ENCODE data around the gene PEX13. TPM values are rescaled to one million over a fixed set of nuclear protein-coding genes. Genes with fewer than 3 reads are reported as not detected.
"Not testable (repeated sequence)": the region's sequence is repeated elsewhere in the genome, so short reads cannot be mapped to it uniquely, and the experiment has no call there.

PEX13 gene
- total RNA-seq, 1 experiment from 2014 or later: 32.6 TPM

DNA sequence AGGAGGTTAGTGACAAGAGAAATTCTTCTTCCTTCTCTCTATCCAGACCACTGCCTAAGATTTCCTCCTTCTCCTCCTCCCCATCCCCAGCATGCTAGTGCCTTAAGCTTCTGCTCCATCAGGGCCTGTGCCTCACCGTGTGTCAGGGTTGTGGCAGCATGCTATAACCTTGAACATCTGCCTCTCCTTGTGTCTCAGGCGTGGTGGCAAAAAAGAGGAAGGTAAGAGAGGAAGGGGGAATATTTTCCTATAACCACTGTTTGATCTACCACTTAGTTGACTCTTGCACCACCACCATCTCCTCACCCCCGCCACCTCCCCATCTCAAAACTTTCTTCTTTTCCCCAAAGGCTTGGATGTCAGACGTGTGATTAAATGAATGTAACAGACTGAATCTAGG lies 38.3 kb upstream of the PEX13 start:
- Histone ChIP-seq H3K9ac (ENCODE audit: low read length) (peak overlapping the region; percentile 64), H3K4me2 (ENCODE audit: low read depth, low read length, poor library complexity, severe bottlenecking) (peak overlapping the region; percentile 72), H3K4me3 (ENCODE audit: low read length) (peak overlapping the region; percentile 44), H3K36me3 (ENCODE audit: insufficient read depth, low read length) (no peaks in the 10 kb centered on the region), H4K20me1 (ENCODE audit: insufficient read depth, low read depth, low read length) (no peaks in the 10 kb centered on the region), H3K79me2 (ENCODE audit: low read length) (peaks cover 4% of the 10 kb centered on the region; the same call in 1 of the 2 replicates), H3K27me3 (ENCODE audit: low read length) (no peaks in the 10 kb centered on the region), H3K9me3 (ENCODE audit: low read length) (no peaks in the 10 kb centered on the region), H3K4me1 (ENCODE audit: low read length) (peaks cover 82% of the 10 kb centered on the region), H3K9me2 (replicated peaks; ENCODE audit: insufficient read depth, low read length) (no peaks in the 10 kb centered on the region), H2AFZ (ENCODE audit: low read length) (peak overlapping the region; percentile 26), H3K27ac (ENCODE audit: low read length) (peak overlapping the region; percentile 96)
- DNase-seq: peak; percentile 78

DNA sequence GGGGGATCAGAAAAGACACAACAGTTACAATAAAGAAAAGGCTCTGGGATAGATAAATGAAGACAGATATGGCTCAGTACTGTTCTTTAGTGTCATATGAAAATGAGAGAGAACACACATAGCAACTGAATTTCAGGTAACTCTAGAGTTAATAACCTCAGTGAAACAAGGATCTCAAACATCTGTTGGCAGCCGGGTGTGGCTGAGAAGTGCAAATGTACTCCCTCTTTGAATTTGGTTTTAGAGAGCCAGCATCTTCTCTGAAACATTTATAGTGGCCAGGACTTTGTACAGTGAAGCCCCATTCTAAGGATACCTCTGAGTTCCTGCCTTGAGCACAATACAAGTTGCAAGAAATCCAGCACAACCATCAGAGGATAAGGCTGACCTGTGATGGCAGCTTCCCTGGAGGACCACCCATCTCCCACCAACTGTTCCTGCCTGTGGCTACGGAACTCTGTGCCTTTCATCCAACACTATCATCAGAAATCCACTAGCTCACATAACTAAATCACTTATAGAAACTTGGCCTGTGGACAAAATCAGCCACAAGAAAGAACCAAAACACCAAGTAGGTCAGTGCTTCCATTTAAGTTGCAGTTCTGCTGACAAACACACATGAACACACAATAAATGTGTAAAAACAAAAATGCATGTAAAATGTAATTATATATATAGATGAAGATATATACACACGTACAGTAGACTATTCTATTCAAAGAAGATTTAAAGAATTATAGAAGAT lies 37.3 kb upstream of the PEX13 start:
- Histone ChIP-seq H3K4me1 (ENCODE audit: low read length) (peaks cover 82% of the 10 kb centered on the region), H2AFZ (ENCODE audit: low read length) (peak overlapping the region; percentile 26; the same call in 1 of the 2 replicates), H3K9ac (ENCODE audit: low read length) (peak overlapping the region; percentile 64), H3K79me2 (ENCODE audit: low read length) (0 out of 2 replicates have a peak, but pooled peaks cover 2% of the 10 kb centered on the region), H3K4me2 (ENCODE audit: low read depth, low read length, poor library complexity, severe bottlenecking) (peak overlapping the region; percentile 72), H3K27me3 (ENCODE audit: low read length) (no peaks in the 10 kb centered on the region), H3K9me2 (replicated peaks; ENCODE audit: insufficient read depth, low read length) (no peaks in the 10 kb centered on the region), H3K4me3 (ENCODE audit: low read length) (peak overlapping the region; percentile 44), H3K9me3 (ENCODE audit: low read length) (no peaks in the 10 kb centered on the region), H3K27ac (ENCODE audit: low read length) (peak overlapping the region; percentile 96), H3K36me3 (ENCODE audit: insufficient read depth, low read length) (no peaks in the 10 kb centered on the region), H4K20me1 (ENCODE audit: insufficient read depth, low read depth, low read length) (no peaks in the 10 kb centered on the region)
- DNase-seq: peak; percentile 88

DNA sequence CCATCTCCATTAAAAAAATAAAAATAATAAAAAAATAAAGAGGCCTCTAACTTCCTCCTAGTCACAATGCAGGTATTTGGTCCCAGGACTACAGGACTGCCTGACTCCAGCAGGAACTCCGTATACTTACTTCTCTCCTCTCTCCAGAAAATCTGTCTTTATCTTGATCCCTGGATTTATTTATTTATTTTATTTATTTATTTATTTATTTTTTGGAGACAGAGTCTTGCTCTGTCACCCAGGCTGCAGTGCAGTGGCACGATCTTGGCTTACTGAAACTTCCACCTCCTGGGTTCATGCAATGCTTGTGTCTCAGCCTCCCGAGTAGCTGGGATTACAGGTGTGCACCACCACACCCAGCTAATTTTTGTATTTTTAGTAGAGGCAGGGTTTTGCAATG lies 35.5 kb upstream of the PEX13 start:
- not testable (repeated sequence) for H3K9me2 ChIP-seq (replicated peaks; ENCODE audit: insufficient read depth, low read length); DNase-seq; H3K4me2 ChIP-seq (ENCODE audit: low read depth, low read length, poor library complexity, severe bottlenecking); H2AFZ ChIP-seq (ENCODE audit: low read length); H3K4me3 ChIP-seq (ENCODE audit: low read length); H4K20me1 ChIP-seq (ENCODE audit: insufficient read depth, low read depth, low read length); H3K9ac ChIP-seq (ENCODE audit: low read length); H3K9me3 ChIP-seq (ENCODE audit: low read length); H3K27me3 ChIP-seq (ENCODE audit: low read length); H3K79me2 ChIP-seq (ENCODE audit: low read length); H3K36me3 ChIP-seq (ENCODE audit: insufficient read depth, low read length)
- peaks cover 82% of the 10 kb centered on the region for H3K4me1 ChIP-seq (ENCODE audit: low read length)
- peak overlapping the region; percentile 96 for H3K27ac ChIP-seq (ENCODE audit: low read length)

DNA sequence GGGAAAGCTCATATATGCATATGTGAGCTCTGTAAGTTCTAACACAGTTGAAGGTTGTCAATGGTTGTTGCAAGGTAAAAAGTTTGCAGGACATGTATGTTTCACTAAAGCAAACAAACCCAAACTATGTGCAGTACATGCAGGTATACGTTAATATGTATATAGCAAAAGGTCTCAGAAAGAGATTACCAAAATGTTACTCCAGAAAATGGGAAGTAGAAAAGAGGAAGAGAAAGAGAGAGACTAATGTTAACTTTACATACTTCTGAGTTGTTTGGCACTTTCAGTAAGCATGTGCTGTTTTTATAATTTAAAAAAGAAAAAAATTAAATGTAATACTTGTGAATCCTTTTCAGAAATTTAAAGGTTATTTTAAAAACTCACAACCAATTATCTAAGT lies 32.8 kb upstream of the PEX13 start:
- H3K27me3 ChIP-seq (ENCODE audit: low read length): no peaks in the 10 kb centered on the region
- H3K4me3 ChIP-seq (ENCODE audit: low read length): peak overlapping the region; percentile 47
- peak overlapping the region; percentile 96 for H3K27ac ChIP-seq (ENCODE audit: low read length)
- H4K20me1 ChIP-seq (ENCODE audit: insufficient read depth, low read depth, low read length): no peaks in the 10 kb centered on the region
- peak; percentile 91 for DNase-seq
- 0 out of 2 replicates have a peak, but pooled peaks cover 2% of the 10 kb centered on the region for H3K79me2 ChIP-seq (ENCODE audit: low read length)
- H3K9me3 ChIP-seq (ENCODE audit: low read length): no peaks in the 10 kb centered on the region
- H3K9me2 ChIP-seq (replicated peaks; ENCODE audit: insufficient read depth, low read length): no peaks in the 10 kb centered on the region
- H3K4me1 ChIP-seq (ENCODE audit: low read length): peaks cover 69% of the 10 kb centered on the region
- H2AFZ ChIP-seq (ENCODE audit: low read length): no peak overlapping the region
- peak overlapping the region; percentile 80 for H3K4me2 ChIP-seq (ENCODE audit: low read depth, low read length, poor library complexity, severe bottlenecking)
- no peaks in the 10 kb centered on the region for H3K36me3 ChIP-seq (ENCODE audit: insufficient read depth, low read length)
- H3K9ac ChIP-seq (ENCODE audit: low read length): peak overlapping the region; percentile 53

DNA sequence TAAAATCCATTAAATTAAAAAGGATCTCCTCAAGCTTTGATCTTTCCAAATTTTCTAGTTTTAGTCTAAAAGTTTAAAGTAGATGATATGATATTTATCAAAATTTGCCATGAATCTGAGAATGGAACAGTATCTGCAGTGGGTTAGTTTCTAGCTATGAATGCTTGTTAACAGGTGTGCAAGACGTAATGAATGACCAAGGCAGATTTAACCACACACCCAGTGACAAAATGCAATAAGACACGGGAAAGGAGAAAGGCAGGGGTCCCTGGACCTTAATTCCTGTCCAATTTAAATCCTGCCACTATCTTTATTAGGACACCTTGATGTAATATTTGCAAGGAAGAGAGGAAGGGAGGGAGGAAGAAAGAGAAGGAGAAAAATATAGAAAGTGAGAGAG lies 30.5 kb upstream of the PEX13 start:
- Histone ChIP-seq H4K20me1 (ENCODE audit: insufficient read depth, low read depth, low read length) (no peaks in the 10 kb centered on the region), H3K9me2 (replicated peaks; ENCODE audit: insufficient read depth, low read length) (no peaks in the 10 kb centered on the region), H3K4me3 (ENCODE audit: low read length) (0 out of 2 replicates have a peak overlapping the region, but pooled peaks have one; percentile 16), H3K36me3 (ENCODE audit: insufficient read depth, low read length) (peaks cover under 1% of the 10 kb centered on the region; the same call in 1 of the 2 replicates), H3K9me3 (ENCODE audit: low read length) (peaks cover 9% of the 10 kb centered on the region), H2AFZ (ENCODE audit: low read length) (peak overlapping the region; percentile 51), H3K27me3 (ENCODE audit: low read length) (no peaks in the 10 kb centered on the region), H3K9ac (ENCODE audit: low read length) (peak overlapping the region; percentile 25; the same call in 1 of the 2 replicates), H3K4me1 (ENCODE audit: low read length) (peaks cover 64% of the 10 kb centered on the region), H3K4me2 (ENCODE audit: low read depth, low read length, poor library complexity, severe bottlenecking) (peak overlapping the region; percentile 47), H3K27ac (ENCODE audit: low read length) (peak overlapping the region; percentile 96), H3K79me2 (ENCODE audit: low read length) (0 out of 2 replicates have a peak, but pooled peaks cover 2% of the 10 kb centered on the region)
- peak; percentile 52 for DNase-seq

DNA sequence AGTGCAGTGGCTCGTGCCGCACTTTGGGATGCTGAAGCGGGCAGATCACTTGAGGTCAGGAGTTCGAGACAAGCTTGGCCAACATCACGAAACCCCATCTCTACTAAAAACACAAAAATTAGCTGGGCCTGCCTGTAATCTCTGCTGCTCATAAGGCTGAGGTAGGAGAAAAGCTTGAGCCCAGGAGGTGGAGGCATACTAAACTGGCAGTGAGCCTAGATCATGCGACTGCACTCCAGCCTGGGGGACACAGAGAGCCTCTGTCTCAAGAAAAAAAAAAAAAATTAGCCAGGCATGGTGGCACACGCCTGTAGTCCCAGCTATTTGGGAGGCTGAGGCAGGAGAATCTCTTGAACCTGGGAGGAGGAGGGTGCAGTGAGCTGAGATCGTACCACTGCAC lies 29.9 kb upstream of the PEX13 start:
- not testable (repeated sequence) for H3K4me3 ChIP-seq (ENCODE audit: low read length)
- peak overlapping the region; percentile 47 for H3K4me2 ChIP-seq (ENCODE audit: low read depth, low read length, poor library complexity, severe bottlenecking)

DNA sequence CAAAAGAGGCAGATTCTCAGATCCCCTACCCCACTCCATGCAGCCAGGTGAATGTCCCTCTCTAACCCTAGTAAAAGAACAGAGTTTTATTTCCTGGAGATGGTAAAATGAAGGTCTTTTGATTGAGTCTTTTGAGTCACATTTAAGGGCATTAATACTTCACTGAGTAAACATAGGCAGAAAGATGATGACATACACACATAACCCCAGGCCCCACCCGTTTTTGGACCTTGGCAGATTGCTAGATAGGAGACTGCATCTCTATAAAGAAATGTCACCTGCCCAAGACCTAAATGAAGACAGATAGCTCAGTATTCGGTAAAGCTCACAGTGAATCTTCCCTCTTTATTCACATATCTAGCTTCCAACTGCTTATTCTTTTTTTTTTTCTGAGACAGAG lies 28.3 kb upstream of the PEX13 start:
- Histone ChIP-seq H3K9me2 (replicated peaks; ENCODE audit: insufficient read depth, low read length) (no peaks in the 10 kb centered on the region), H3K4me2 (ENCODE audit: low read depth, low read length, poor library complexity, severe bottlenecking) (no peak overlapping the region), H3K79me2 (ENCODE audit: low read length) (no peaks in the 10 kb centered on the region), H2AFZ (ENCODE audit: low read length) (0 out of 2 replicates have a peak overlapping the region, but pooled peaks have one; percentile 10), H3K4me1 (ENCODE audit: low read length) (peaks cover 68% of the 10 kb centered on the region), H3K27ac (ENCODE audit: low read length) (peak overlapping the region; percentile 71), H3K9me3 (ENCODE audit: low read length) (peaks cover 12% of the 10 kb centered on the region), H4K20me1 (ENCODE audit: insufficient read depth, low read depth, low read length) (no peaks in the 10 kb centered on the region), H3K27me3 (ENCODE audit: low read length) (no peaks in the 10 kb centered on the region), H3K36me3 (ENCODE audit: insufficient read depth, low read length) (peaks cover 3% of the 10 kb centered on the region; the same call in 1 of the 2 replicates), H3K9ac (ENCODE audit: low read length) (no peak overlapping the region), H3K4me3 (ENCODE audit: low read length) (no peak overlapping the region)
- no peak for DNase-seq

More for the DNA sequence above, 29.9 kb upstream of the PEX13 start:
- H3K9me2 ChIP-seq (replicated peaks; ENCODE audit: insufficient read depth, low read length); H3K79me2 ChIP-seq (ENCODE audit: low read length); H3K9ac ChIP-seq (ENCODE audit: low read length); H3K36me3 ChIP-seq (ENCODE audit: insufficient read depth, low read length); H4K20me1 ChIP-seq (ENCODE audit: insufficient read depth, low read depth, low read length); H3K27me3 ChIP-seq (ENCODE audit: low read length); DNase-seq: not testable (repeated sequence)
- Histone ChIP-seq H3K9me3 (ENCODE audit: low read length) (peaks cover 12% of the 10 kb centered on the region), H3K27ac (ENCODE audit: low read length) (peak overlapping the region; percentile 96), H3K4me1 (ENCODE audit: low read length) (peaks cover 69% of the 10 kb centered on the region), H2AFZ (ENCODE audit: low read length) (peak overlapping the region; percentile 51; the same call in 1 of the 2 replicates)

DNA sequence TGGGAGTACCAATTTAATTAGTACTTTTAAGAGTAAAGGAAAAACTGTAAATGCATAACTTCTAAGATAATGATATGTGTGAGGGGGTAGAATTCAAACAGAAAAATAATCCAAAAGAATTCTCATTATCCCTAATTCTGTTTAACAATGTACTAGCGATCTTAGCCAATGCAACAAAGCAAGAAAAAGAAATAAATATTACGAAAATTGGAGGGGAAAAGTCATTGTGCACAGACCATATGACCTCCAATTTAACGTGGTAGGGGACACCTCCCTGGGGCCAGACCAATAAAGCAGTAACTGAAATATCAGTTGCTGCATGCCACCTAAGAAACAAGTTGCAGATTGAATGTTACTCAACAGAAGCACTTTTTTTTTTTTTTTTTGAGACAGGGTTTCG lies 25.9 kb upstream of the PEX13 start:
- H3K27ac ChIP-seq (ENCODE audit: low read length): peak overlapping the region; percentile 91
- H3K4me1 ChIP-seq (ENCODE audit: low read length): peaks cover 68% of the 10 kb centered on the region
- H3K4me3 ChIP-seq (ENCODE audit: low read length): no peak overlapping the region
- no peaks in the 10 kb centered on the region for H3K79me2 ChIP-seq (ENCODE audit: low read length)
- H3K4me2 ChIP-seq (ENCODE audit: low read depth, low read length, poor library complexity, severe bottlenecking): no peak overlapping the region
- no peaks in the 10 kb centered on the region for H3K9me2 ChIP-seq (replicated peaks; ENCODE audit: insufficient read depth, low read length)
- no peaks in the 10 kb centered on the region for H4K20me1 ChIP-seq (ENCODE audit: insufficient read depth, low read depth, low read length)
- H2AFZ ChIP-seq (ENCODE audit: low read length): no peak overlapping the region
- DNase-seq: no peak
- peaks cover 3% of the 10 kb centered on the region; the same call in 1 of the 2 replicates for H3K36me3 ChIP-seq (ENCODE audit: insufficient read depth, low read length)
- peaks cover 12% of the 10 kb centered on the region for H3K9me3 ChIP-seq (ENCODE audit: low read length)
- no peaks in the 10 kb centered on the region for H3K27me3 ChIP-seq (ENCODE audit: low read length)
- no peak overlapping the region for H3K9ac ChIP-seq (ENCODE audit: low read length)
